Endothelial cell of umbilical vein (primary cell): ENCODE data around the gene TRDN.

Source experiments
- CTCF ChIP-seq, 2 donors: IDR thresholded peaks; 1 replicate in 1 of 2; 2 replicates in 1 of 2; pipeline ENCODE4 v1.5.1; 2011; ENCODE audit warnings: low read length in 2 of 2, mild to moderate bottlenecking in 2 of 2, moderate library complexity in 2 of 2, control low read depth in 1 of 2, inconsistent platforms in 1 of 2, low read depth in 1 of 2; ENCODE audit not compliant: insufficient read depth in 1 of 2; ENCODE audit errors: extremely low read depth in 1 of 2
- EZH2 ChIP-seq: IDR thresholded peaks from 2 replicates; pipeline ENCODE4 v1.6.1; 2012; ENCODE audit warnings: borderline replicate concordance, low read depth, mild to moderate bottlenecking, moderate library complexity, low read length, inconsistent platforms; ENCODE audit not compliant: severe bottlenecking

- TF ChIP-seq CTCF (IDR thresholded peaks at IDR 0.05; ENCODE audit: extremely low read depth in 1 of 2, insufficient read depth in 1 of 2, low read depth in 1 of 2, low read length in 2 of 2) (no peak), EZH2 (no peak)
Measured at GRCh38 chr6:123640567-123641187, 3.9 kb upstream of the TRDN start.
